Activated CD4-positive, alpha-beta T cell treated with anti-CD3 and anti-CD28 coated beads, Interleukin-2, amount 50 U/mL, for 48 hours (primary cell): Measurements from ENCODE around the gene FAM174A.
"Not testable (repeated sequence)": the region's sequence is repeated elsewhere in the genome, so short reads cannot be mapped to it uniquely, and the experiment has no call there.

Source experiments
- DNase-seq, 2 experiments: peaks; one replicate each; pipeline ENCODE4 v3.0.0-alpha.2; 2020

Gene FAM174A

DNA sequence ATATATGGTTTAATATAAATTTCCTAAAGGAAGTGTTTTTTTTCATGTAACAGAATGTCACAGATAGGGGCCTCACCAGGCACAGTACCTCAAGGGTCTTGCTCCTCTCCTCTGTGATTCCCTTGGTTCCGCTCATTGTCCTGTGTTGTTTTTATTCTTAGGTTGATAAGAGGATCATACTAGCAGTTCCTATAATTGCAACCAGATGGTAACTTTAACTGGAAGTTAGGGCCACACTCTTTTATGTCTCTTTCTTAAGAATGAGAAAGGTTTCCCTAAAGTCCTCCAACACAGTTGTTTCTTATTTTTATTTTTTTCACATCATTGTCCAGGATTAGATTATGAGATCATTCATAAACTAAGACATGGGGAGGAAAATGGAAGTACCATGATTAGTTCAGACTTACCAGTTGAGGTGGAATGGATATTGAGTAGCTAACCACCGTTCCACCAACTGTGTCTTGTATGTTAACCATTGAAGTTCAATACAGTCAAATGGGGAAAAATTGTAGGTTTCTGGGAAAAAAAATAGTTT, 41.1 kb downstream of the FAM174A start:
- no peak for DNase-seq

DNA sequence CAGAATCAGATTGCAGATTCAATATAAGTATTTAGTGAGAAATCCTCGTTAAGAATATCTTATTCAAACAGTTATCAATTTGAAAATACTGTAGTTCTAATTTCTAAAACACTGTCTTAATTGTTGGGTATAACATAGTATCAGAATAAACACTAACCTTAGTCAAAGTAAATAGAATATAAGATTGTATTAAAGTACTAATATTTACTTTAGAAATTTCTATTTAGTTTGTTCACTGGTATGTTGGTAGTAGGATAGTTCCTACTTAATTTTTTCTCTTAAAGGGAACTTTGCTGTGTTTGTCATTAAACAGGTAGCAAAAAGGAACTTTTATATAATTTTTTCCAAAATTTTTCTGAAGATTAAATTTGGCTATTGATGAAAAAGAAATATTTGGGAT, 42.3 kb downstream of the FAM174A start:
- no peak for DNase-seq

DNA sequence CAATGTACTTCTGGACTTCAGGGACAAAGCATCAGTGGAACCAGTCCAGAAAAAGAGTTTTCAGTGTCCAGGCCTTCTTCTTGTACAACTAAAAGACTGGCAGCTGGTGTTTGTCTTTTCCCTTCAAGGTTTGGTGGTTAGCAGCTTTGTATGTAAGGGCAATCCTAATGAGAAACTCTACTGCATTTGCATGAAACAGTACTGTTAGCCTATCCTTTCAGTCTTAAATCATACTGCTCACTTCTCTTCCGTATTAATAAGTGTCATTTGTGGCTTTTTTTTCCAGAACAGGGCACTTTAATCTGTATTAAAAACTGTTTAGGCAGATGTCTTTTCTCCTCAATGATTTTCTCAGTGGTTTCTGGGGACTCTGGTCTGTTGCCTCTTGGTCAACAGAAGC, 48.9 kb downstream of the FAM174A start:
- no peak for DNase-seq

DNA sequence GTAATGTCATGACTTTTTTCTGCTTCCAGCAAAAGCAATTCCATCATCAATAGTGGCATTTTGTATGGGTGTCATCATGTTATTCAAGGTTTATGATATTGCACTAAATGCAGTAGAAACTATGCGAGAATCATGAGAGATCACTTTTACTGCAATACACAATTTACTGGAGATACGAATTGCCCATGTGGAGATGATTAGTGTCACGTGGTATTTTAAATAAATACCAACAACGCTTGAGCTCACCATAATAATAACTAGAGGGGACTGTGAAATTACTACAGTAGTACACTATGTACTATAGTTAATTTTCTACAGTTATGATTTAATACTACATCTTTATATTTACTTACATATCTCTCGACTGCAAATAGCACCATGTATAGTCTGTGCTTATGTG, 49.7 kb downstream of the FAM174A start:
- DNase-seq, result no peak

DNA sequence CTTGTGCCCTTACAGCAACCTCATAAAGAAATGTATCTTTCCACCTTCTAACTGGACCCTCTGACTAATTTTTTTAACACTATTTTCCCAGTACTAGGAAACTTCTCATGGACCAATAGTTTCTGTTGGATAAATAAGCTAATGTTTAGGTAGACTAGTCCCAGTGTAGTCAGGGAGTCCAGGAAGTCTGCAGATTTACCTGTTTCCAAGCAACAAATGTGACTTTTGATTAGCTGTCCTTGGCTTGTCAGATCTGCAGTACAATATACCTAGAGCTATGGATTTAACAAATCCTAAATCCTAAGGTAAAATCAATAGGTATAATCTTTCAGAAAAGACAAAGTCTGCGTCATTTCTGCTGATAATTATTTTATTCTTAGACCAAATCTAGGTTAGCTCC, 55.7 kb downstream of the FAM174A start:
- no peak for DNase-seq

DNA sequence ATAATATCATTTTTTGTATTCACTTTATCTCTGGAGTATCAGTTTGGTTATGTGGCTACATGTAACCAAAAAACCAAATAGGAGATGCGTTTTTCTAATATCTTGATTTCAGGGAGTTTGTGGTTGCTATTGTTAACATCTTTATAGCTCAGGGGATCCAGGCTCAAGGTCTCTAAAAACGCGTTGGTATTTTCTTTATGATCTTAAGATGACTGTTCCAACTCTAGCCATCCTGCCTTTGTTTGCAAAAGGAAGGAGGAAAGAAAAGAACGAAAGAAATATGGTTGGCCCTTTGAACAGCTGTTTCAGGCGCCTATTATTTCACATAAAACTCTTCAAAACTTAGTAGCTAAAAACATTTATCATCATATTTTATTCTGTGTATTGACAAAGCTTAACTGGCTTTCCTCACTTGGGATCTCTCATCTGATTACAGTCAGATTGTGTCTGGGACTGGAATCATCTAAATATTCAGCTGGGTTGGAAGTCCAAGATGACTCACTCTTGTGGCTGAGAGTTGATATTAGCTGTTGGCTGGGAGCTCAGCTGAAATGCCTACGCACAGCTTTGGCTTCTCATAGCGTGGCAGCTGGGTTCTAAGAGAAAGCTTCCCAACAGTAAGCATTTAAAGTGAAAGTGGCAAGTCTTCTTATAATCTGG, 60.1 kb downstream of the FAM174A start:
- no peak for DNase-seq

DNA sequence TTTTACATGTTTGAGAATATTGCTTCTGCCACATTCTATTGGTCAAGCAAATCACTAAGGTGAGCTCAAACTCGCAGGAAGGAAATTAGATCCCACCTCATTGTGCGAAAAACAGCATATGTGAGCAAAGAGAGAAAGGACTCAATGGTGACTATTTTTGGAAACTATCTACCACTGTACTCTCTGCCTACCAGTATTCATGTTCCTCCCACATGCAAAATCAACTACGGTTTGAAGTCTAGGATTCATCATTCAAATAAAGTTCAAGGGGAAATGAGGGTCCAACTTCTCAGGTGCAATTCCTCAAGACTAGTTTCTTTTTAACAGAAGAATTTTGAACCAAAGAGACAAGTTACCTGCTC, 60.6 kb downstream of the FAM174A start:
- DNase-seq, result no peak

DNA sequence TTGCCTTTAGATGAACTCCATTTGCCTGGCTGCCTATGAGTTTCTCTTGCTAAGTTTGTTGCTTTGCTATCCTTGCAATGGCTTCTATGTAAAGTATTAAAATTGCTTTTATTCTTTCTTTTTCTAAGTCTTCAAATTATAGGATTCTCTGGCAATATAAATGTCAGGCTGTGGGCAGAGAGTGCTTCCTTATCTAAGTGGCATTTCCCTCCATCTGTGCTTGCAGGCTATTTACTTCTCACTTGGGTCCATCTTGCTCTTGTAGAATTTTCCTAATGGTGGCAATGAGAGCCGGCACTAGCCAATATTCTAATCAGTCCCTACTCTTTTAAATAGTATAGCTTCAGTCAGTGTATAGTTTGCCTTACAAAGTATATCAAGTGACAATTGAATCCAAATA, 63.3 kb downstream of the FAM174A start:
- no peak for DNase-seq

DNA sequence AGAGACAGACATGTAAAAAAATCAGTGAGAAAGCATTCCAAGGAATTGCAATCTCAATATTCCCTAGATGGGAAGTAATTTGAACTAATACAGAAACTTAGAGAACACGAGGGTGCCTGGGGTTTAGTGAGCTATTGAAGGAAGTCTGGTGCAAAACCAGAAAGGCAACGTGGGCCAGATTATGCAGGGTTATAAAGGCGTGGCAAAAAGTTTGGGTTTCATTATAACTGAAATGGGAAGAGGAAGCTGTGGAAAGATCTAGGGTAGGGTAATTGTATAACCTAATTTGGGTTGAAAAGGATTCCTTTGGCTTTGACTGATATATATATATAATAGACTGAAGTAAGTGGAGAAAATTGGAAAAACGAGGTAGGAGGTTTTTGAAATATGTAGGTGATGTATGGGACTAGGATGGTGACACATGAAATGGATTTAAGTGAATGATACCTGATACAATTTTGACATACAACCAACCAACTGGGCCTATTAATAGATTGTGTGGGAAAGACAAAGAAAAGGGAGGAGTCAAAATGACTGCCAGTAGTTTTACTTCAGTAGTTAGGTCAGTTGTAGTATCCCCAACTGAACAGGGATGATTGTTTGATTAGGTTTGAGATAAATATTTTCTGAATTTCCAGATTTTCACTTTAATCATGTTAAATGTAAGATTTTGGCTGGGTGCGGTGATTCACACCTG, 65.3 kb downstream of the FAM174A start:
- DNase-seq, result no peak

DNA sequence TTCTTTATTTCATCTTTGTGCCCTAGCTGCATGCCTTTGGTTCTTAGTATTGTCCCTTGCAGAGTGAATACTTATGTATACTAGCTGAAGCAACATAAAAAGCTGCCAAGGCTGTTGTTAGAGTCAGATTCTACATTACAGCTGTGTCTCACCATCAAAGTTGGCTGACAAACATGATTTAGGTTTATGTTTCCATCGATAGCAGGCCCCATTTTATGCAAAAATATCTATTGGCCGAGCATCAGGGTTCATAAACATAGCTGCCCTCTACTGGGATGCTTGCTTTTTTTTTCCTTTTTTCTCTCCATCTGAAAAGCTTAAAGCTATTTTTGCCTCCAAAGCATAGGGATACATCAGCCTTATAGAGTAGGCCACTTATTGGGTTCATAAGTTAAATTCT, 68.0 kb downstream of the FAM174A start:
- no peak for DNase-seq

DNA sequence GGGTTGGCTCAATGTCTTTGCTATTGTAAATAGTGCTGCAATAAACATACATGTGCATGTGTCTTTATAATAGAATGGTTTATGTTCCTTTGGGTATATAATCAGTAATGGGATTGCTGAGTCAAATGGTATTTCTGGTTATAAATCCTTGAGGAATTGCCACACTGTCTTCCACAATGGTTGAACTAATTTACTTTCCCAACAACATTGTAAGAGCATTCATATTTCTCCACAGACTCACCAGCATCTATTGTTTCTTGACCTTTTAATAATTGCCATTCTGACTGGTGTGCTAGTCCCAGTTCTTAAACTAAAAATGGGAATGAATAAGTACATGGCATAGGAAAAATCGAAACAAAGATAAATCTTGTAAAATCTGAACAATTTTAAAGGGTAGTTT, 68.8 kb downstream of the FAM174A start:
- DNase-seq, result not testable (repeated sequence)

DNA sequence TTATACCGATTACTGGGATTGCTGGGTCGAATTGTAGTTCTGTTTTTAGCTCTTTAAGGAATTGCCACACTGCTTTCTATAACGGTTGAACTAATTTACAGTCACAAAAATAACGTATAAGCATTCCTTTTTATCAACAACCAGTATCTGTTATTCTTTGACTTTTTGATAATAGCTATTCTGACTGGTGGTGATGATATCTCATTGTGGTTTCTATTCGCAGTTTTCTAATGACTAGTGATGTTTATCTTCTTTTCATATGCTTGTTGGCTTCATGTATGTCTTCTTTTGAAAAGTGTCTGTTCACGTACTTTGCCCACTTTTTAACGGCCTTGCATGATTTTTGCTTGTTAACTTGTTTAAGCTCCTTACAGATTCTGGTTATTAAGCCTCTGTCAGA, 74.4 kb downstream of the FAM174A start:
- no peak for DNase-seq

DNA sequence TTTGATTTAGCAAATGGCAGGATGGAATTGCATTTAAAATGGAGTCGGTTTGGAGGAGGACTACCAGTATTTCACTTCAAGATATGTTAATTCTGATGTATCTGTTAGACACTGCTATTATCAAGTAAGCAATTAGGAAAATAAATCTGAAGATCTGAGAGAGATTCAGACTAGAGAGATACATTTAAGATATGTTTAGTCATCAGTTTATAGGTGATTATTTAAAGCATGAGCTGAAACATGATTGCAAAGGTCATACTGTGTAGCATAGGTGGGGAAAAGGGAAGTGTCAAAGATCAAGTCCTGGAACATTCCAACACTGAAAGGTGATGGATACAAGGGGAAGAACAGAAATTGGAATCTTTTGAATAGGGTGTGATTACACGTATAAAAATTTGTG, 79.1 kb downstream of the FAM174A start:
- no peak for DNase-seq

DNA sequence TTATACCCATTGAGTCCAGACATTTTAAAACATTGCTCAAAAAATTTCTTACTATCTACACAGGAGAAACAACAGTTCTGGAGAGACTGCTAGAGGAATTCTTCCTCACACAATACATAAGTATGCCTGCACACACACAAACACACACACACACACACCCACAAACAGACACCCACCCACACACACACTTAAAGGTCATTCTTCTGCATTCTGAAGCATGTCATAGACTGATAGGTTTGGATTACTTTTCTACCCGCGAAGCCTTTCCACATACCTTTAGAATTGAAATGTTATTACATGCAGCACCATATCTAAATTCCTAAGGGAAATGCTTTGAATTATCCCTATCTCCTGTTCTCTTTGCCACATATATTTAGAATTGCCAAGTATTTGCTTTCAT, 80.2 kb downstream of the FAM174A start:
- DNase-seq, result no peak

DNA sequence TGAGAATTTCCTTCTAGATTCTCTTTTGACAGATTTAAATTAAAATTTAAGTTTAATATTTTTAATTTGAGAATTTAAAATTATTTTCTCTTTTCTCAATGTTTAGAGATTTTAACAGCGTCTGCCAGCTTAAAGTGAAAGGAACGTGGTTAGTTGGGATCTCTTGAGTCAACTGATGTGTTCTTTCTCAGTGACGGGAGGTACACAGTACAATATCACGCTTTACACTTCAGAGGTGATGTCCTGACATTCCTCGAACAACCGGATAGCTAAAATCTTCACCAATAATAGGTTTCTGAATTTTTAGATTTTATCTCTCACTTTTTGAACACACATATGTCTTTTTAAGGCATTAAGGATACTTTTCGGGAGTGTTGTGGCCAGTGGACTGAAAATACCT, 81.1 kb downstream of the FAM174A start:
- no peak for DNase-seq

DNA sequence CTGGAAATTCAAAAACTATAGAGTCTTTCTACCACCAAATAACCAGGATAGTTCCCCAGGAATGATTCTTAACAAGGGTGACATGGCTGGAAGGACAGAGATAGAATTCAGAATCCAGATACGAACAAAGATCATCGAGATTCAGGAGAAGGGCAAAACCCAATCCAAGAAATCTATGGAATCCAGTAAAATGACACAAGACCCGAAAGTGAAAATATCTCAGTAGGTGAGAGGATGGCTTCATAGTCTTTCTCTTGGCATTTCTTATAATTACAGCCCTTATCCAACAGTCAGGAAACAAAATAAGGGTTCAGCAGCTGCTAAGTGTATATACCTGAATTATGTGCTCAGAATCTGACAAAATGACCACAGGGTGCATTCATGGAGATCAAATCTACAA, 81.8 kb downstream of the FAM174A start:
- no peak for DNase-seq

DNA sequence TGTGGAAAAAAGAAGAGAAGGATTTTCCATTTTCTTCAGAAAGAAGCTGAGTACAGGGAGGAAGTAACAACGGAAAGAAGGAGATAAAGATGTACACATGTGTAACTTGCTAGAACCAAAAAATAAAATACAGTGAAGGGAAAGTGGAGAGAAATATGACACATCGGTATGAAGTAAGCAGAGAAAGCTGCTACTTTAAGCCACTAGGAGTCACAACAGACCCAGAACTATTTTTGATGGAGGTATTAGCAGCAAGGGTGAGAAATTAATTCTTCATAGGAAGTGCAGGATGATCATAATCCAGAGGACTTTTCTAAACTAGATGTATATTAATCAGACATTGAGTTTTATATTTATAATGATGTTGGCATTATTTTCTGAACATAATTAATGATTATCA, 88.5 kb downstream of the FAM174A start:
- DNase-seq, result no peak

DNA sequence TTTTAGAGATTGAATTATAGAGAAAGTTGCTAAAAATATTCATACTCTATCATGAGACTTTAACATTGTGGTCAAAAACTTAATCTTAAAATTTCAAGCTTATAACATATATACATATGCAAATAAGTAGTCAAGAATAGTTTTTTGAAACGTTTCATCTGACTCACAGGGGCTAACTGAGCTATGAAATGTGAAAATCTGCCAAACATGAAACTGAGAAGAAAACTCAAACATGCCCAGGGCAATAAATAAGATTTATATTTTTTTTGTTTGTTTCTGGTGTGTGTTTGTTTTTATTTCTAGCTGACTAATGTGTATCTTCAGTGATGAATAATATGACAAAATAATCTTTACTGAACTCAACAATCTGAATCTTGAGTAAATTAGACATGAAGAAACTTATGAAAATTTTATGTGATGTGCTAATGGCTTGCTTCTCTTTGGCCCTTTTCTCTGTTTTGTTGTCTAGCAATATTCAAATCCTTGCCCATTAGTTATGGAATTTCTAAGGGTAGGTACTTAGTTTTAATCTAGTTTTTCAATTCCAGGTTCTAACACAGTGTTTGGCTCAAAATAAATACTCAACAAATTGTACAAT, 99.9 kb downstream of the FAM174A start:
- DNase-seq, result no peak
